Medulla oblongata (tissue), 1 donor: ENCODE measurements around the gene MRPS9.

Experiments used
- DNase-seq: peaks from one replicate; pipeline ENCODE4 v3.0.0-alpha.2; 2015; ENCODE audit errors: extremely low spot score

MRPS9 gene

DNA sequence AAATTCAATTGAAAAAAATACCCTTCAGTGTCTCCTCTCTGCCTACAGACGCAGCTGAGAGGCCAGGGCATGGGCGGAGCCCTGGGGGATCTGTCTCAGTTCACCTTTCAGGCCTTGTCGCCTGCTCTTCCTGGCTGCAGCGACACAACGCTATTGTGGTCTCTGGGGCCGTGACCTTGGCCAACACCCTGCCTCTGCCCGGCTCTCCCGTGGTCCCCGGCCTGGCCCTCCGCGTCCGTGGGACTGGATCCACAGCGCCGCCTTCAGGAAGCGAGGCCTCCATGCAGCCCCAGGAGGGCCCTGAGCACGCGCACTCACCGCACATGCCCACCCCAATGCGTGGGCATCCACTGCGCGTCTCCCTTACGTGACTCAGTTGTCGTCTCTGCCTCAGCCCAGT is 81.1 kb downstream of the MRPS9 start:
- DNase-seq = no peak

- DNase-seq = no peak
Measured at GRCh38 chr2:105121434-105121833, 83.6 kb downstream of the MRPS9 start.

DNA sequence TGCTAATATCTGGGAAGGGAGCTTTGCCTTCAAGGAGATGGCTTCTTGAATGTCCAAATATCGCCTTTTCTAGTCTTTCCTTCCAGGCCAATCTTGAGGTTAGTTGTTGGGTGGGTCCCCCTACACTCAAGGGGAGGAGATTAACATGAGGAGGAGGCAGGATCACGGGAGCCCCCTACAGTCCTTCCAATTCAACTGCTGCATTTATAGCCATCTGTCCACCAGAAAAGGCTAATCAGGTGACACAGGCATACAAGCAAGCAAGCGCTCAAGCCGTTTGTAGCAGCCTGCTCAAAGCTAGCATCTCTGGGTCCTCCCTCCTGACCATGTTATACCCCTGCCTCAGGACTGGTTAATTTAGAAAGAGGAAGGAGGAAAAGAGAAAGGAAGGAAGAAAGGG is 87.6 kb downstream of the MRPS9 start:
- peak; percentile 15 for DNase-seq

DNA sequence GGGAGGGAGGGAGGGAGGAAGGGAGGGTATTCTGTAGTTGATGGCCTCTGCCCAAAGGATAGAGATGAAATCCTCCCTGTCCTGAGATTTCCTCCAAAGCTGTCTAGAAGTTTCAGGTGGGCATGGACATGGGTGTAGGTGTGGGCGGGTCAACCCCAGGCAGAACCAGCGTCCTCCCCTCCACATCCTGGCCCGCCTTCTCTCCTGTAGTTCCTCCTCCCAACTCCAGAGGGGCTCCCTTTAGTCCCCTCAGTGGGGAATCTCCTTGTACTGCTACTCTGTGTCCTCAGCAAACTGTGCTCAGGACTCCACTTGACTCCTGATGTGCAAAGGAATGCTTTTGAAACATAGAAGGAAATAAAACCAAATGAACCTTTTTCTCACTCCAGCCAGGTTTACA is 88.1 kb downstream of the MRPS9 start:
- no peak for DNase-seq

DNA sequence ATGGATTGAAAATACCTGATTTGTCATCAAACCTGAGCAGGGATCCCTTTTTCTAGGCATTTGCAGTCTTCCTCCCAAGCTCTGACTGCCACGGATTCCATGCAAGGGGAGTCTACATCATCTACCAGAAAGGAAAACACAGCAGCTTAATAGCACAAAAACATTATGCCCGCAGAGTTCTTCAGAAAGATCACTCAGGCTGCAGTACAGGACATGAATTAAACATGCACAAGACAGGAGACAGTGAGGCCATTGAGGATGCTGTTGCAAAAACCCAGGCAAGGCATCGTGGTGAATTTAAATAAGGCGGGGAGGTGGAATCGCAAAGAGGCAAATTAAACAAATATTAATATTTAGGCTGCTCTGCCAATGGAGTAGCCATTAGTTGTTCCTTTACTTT is 88.5 kb downstream of the MRPS9 start:
- peak; percentile 50 for DNase-seq

- no peak for DNase-seq
Measured at GRCh38 chr2:105127289-105127915, 89.5 kb downstream of the MRPS9 start.

GRCh38 chr2:105129722-105130232 is 91.9 kb downstream of the MRPS9 start:
- DNase-seq = no peak

DNA sequence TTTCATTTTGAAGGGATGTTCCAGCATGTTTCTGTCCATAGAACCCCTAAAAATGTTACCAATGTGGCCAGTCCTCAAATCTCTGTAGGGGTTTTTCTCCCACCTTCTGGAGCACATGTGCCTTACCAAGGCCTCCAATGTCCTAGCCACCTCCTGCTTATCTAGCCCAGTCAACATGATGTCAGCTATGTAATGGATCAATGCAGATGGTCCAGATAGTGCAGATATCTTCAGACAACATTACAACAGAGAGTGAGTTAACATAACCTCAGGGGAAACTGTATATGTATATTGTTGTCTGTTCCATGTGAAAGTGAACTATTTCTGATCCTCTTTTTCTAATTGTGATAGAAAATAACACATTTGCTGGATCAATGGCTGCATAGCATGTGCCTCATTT is 92.7 kb downstream of the MRPS9 start:
- no peak for DNase-seq

GRCh38 chr2:105134081-105134480 is 96.2 kb downstream of the MRPS9 start:
- DNase-seq = no peak

DNA sequence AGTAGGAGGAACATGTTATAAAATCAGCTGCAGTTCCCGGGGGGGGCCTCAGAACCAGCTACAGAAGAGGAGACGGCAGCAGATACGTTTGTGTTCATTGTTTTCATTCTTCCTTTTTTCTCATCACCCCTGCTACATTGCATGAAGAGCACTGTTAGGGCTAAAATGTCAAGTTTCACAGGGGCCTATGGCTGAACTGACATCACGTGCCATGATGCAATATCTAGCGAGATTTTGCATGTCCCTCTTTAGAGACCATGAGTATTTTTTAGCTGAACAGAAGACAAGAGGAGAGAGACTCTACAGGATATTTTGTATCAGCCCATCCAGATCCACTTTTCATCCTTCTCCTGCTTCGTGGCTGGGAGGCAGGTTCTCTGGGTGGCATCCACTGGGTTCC is 97.6 kb downstream of the MRPS9 start:
- no peak for DNase-seq

- no peak for DNase-seq
Measured at GRCh38 chr2:105136394-105136793, 98.5 kb downstream of the MRPS9 start.

GRCh38 chr2:105138643-105139042 is 100.8 kb downstream of the MRPS9 start:
- DNase-seq = no peak

DNA sequence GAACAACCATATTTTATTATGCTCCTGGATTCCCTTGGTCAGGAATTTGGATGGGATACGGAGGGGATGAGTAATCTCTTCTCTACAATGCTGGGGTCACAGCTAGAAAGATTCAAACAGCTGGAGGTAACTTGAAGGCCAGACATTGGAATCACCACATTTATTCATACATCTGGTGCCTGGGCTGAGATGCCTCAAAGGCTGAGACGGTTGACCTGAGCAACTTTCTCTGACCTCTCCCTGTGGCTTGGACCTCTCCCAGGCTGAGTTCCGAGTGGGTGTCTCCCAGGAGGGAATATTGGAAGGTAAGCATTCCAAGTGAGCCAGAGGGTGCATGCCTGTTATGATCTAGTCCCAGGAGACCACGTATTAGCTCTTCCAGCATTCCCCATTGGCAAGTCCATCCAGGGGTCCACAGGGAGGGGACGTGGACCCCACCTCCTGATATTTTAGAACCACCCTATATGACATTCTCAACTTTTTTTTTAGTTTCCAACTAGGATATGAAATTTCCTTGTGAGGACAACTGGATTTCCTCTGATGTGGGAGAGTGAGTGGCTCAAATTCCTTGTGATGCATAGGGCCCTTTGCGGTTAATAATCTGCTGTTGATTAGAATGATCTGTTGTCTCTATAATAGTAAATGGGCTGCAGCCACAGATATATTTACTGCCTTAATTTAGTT is 101.8 kb downstream of the MRPS9 start:
- DNase-seq = no peak

DNA sequence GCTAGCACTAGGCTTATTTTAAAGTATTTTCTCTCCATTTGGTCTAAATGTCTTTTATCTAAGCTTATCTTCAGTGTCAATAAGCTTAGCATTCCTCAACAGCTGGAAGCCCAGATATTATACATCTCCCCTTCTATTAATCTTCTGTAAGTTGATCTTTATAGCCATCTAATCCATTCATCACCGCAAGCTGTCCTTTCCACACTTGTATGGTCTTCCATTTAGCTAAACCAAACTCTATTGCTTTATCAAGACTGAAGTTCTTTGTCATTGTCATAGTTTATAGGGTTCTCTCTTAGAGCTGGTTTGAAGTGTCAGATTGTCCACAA is 102.3 kb downstream of the MRPS9 start:
- no peak for DNase-seq

DNA sequence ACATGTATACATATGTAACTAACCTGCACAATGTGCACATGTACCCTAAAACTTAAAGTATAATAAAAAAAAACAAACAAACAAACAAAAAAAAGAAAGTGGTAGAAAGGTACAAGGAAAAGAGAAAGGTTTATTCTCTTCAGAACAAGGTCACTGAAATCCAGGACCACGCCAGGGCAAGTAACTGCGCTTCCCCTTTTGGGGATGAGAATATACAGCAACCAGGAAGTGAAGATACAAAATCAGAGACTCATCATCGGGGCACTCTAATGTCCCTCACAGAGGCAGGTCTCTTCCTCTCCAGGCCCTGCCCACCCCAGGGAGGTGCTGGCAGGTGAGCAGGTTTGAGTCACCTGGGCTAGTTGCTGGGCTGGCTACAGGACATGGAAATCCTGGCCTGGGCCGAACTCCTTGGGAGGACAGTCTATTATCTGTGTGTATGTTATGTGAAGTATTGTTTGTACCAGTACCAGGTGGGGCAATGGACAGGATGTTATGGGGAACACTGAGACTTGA is 103.3 kb downstream of the MRPS9 start:
- DNase-seq = no peak

GRCh38 chr2:105142239-105142638 is 104.4 kb downstream of the MRPS9 start:
- DNase-seq = no peak

DNA sequence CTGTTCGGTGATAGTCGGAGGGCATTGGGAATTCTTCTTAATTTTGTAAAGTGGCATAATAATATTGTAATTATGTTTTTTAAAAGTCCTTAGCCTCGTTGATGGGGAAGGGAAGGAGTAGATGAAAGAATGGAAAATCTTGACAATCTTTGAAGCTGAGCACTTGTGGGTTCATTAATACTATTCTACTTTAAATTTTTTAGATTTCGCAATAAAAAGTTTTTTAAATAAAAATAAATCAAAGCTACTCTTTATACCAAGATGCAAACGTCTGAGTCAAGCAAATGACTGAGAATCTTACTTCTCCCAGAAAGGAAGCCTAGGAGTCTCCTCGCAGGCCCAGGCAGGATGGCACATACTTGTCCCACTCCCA is 105.2 kb downstream of the MRPS9 start:
- no peak for DNase-seq

GRCh38 chr2:105143467-105144151 is 105.7 kb downstream of the MRPS9 start:
- no peak for DNase-seq

- DNase-seq = no peak
Measured at GRCh38 chr2:105144152-105144940, 106.5 kb downstream of the MRPS9 start.

- no peak for DNase-seq
Measured at GRCh38 chr2:105144941-105145300, 107.1 kb downstream of the MRPS9 start.

DNA sequence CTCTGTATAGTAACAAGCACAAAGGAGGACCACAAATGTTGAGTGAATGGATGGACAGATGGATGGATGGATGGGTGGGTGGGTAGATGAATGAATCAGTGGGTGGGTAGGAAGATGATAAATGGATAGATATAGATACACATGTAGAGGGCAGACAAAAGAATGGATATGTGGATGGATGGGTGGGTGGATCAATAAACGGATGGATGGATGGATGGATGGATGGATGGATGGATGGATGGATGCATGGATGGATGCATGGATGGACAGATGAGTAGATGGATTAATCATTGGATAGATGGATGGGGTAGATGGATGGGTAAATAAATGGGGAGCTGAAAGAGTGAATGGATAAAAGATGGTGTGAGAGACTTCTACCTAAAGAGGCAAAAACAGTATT is 111.4 kb downstream of the MRPS9 start:
- no peak for DNase-seq
